NCI-H2107 treated with DMSO at 0.1 percent for 48 hours (cell line): ENCODE measurements around the gene LSM3.

Experiments used
- DNase-seq: peaks from one replicate; lab custom pipeline; 2025; ENCODE audit not compliant: unreplicated experiment; lab: John Stamatoyannopoulos, UW

LSM3 gene

DNA sequence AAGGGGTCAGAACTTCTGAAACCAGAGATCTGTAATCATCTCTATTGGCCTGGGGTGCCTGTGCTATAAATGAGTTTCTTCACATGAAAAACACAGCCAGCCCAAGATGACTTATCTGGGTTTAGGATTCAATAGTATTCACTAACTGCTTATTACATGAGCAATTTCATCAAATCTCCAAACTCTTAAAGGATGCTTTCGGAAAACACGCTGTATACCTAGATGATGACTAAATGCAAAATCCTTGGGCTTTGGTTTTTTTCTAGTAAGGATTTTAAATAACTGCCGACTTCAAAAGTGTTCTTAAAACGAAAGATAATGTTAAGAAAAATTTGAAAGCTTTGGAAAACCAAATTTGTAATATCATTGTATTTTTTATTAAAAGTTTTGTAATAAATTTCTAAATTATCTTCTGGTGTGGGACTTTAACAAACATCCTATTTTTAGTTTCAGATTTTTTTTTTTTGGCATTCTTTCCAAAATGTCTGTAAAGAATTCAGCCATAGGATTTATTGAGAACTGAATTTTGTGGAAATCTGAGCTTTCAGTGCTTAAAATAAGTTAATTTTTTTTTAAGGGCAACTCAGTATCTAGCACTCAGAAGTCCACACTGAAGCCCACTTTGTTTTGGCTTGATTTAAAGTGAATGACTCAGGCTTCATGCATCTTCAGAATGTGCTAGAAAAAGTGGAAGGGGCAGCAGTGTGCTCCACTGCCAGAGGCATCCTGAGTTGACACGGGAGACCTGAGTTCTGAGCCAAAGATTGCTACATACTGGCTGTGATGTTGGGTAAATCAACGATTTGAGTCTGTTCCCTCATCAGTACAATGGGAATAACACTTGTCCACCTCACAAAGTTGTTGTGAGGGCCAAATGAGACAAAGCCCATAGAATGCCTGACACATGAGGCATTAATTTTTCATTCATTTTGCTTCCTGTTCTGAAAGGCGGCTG is 35.1 kb upstream of the LSM3 start:
- DNase-seq: peak; percentile 1

DNA sequence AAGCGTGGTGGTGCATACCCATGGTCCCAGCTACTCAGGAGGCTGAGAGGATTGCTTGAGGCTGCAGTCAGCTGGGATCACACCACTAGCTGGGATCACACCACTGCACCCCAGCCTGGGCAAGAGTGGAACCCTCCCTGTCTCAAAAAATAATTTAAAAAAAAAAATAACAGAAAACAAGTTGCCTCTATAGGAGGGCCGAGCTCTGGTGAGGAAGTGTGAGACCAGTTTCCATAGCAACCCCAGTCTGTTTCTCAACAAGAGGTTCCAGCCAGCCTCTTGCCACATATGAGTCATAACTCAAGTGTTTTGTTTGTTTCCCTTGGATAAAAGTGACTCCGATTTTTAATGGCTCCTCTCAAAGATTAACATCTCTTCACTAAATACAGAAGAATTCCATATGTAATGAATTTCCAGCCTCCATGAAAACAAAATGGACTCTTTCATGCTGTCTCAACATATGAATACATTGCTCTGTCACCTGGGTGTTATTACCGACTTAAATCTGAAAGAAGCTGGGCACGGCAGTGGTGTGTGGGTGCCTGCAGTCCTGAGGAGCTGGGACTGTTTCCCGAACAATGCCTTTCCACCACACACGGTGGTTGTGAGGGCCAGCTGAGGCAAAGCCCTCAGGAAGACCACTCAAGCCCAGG is 34.1 kb upstream of the LSM3 start:
- DNase-seq: peak; percentile 86

DNA sequence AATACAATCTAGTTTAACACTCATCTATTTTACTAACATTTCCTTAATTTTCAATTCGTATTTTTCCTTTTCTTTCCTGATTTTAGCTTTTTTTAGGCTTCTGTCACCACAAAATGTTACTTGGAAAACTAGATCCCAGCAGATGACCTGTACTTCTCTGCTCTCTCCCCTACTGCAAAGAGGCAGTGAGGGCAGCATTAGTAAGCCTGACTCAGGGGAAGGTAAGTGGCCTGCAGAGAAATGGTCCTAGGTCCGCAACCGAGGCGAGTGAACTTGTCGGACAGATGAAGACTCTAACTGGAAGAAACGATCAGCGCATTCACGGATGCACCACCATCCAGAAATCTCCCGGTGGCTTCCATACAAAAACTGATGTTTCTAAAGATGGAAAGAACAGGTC is 33.4 kb upstream of the LSM3 start:
- peak; percentile 3 for DNase-seq

DNA sequence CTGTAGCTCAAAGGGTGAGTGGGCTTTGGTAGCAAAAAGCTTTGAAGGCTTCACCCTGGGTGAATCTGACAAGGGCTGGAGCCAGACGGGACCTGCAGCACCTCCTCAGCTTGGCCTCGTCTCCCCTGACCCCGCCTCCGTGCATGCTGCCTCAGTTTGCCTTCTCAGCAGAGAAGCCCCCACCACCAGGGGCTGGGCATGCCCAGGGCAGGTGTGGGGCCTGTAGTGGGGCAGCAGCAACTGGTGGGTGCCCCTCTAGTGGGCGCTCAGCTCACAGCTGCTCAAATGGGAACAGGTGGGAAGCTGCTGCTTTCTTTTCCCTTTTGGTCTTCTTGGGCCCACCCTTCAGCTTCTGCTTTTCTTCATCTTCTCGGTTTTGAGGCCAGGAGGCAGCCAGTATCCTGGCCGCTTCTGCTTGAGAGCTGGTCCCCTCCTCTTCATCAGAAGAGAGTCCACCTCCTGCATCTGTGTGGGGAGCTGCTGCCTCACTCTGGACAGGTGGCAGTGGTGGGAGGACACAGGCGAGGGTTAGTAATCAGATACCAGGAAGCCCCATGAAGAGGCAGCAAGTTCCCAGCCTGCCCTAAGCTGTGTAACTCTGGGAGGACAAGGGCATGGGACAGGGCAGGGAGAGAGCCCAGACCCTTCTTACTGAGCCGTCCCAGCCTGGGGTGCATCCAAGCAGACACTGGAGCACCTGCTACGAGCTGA is 32.8 kb upstream of the LSM3 start:
- no peak for DNase-seq

DNA sequence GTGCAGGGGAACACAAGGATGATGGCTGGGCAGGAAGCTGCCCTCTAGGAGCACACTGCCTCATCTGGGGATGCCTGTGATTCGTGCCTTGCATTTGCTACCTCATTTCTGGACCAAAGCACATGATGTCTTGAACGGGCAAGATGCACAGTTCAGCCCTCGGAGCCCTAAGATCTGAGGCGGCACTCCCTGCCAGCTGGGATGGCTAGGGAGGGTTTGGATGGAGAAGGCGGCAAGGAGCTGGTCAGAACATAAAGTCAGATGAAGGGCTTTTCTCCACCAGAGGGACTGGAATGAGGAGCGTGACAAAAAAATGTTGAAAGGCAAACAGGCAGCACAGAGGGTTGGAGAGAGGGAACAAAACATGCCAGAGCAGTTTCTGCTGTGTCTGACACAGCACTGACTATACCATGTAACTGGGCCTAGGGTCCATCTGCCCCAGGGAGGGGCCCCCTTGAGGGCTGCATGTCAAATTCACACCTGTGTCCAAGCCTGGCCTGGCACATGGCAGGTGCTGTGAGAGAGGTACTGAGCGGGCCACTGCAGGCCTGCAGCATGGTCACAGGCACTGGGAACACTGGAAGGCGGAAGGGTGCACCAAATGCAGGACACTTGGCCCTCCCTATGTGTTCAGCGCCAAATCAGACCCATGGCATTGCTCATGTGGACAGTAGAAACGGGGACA is 32.1 kb upstream of the LSM3 start:
- DNase-seq: no peak

DNA sequence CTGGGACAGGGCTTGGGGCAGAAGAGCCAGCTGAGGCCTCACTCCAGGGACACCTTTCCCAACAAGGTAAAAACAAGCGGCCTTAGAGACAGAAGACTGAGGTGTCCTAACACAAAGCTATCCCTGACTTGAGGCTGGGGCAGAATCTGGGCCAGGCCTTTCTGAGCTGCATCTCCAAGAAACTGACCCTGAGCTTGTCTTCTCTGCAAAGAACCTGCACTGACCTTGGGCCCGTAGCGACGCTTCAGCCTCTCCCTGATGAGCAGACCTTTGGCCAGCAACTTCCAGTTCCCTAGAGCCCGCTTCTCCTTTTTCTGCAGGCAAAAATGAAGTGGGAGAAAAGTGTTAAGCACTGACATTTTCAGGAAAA is 31.6 kb upstream of the LSM3 start:
- no peak for DNase-seq

DNA sequence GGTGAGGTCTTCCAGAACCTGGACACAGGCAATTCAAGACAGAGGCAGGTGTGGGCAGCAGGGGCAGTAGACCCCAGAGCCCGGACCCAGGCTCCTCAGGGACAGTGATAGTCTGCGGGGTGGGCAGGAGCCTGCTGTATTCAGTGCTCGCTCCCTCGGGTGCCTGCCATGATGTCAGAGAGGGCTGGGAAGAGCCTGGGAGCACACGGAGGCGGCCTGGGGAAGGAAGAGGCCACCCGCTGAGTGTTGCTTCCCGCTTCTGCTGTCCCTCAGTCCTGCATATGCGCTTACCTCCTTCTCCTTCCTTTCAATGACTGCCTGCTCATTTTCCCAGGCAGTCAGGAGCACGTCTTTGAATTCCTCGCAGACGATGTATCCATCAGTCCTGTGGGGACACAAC is 31.0 kb upstream of the LSM3 start:
- DNase-seq: no peak

DNA sequence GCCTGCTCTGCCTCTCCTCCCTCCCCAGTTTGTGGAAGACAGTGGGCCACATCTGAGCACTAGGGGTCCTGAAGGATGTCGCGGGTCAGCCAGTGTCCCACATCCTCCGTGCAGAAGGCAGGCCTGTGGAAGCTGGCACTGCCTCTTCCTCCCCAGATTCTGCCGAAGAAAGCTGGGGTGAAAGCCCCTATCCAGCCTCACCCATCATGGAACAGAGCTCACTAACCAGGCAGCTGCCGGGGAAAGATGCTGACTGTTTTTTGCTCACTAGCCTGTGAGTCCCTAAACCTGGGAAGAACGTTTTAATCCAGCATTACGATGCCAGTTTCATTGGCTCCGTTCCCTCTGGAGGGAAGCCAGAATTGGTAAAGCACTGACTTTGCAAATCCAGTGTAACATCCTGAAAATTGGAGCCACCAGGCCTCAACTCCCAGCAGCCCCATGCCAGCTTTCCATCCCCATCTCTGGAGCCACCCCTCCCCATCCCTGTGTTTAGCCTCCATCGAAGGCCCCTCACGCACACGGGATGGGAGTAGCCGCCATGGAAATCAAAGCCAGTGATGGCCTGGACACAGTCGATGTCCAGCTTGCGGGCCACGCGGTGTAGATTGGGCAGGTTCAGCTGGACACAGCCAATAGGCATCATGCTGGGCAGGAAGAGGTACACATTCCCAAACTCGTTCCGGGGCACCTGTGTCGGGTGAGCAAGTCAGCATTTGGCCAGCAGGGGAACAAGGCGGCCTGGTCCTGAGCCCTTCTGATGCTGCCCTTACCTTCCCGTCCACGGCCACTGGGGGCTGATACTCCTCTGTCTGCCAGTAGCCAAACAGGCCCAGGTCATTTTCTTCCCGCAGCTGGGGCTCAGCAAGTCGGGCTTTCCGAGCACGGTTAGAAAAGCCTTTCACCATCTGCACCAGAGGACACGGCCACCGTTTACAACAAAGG is 30.3 kb upstream of the LSM3 start:
- no peak for DNase-seq

DNA sequence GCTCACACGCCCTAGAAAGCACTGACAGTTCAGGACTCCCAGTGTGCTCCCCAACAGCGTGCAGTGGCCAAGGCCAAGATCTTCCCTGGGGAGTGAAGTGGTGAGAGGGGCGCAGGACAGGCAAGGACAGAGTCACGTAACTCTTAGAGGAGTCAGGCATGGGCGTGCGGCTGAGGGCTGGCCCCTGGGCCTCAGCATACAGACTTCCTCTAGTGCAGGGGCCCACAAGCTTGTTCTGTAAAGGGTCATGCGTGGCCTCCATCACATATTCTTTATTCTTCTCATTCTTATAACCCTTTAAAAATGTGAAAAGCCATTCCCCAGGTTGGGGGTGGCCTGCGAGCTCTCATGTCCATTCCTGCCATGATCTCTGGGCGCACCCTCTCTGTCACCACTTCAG is 28.5 kb upstream of the LSM3 start:
- no peak for DNase-seq

DNA sequence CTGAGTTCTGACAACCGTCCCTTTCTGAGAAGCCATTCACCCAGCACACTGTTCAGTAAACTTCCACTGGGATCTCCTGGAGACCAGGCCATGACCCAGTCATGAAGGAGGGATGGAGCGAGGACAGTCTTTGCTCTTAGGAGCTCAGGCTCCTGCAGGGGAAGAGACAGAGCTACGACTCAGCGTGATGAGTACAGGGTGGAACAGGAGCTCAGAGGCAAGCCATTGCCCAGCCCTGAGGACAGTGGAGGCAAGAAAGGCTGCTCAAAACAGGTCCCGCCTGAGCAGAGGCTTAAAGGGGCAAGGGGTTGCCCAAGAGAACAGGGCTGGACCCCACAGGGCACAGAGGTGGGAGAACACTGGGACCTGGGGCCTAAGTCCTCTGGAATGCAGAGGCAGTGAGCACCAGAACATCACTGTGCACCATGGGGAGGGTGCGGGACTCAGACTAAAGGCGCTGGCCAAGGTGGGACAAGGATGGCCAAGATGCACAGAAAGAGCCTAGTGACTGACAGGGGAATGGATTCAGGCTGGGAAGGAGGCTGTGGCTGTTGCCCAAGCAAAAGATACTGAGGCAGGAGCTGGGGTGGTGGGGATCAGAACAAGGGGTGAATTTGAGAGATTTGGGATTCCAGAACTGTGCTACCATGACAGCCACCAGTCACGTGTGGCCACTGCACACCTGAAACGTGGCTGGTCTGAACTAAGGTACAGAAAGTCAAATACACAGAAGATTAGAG is 28.0 kb upstream of the LSM3 start:
- no peak for DNase-seq

DNA sequence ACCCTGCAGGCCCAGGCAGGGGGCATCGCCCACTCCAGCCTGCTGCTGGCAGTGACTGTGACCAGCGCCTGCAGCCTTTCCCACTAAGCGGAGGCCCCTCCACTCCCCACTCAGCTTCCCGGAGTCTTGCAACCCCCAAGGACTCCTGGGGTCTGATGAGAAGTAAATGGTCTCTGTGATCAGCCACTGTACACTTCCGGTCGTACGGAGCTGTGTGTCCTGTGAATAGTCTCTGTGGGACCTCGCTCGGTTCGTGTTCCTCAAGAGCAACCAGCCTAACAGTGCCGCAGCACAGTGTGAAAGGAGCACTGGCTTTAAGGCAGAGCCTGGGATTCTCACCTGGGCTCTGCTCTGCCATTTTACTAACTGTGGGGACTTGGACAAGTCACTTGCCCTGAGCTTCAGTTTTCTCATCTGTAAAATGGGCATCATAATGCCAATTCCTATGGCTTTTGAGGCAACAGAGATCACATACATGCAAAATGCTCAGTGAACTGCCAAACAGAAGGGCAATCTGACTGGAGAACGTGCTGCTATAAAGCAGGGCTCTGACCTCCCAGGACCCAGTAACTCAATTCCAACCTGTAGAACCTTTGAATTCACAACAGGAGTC is 27.0 kb upstream of the LSM3 start:
- DNase-seq: no peak

DNA sequence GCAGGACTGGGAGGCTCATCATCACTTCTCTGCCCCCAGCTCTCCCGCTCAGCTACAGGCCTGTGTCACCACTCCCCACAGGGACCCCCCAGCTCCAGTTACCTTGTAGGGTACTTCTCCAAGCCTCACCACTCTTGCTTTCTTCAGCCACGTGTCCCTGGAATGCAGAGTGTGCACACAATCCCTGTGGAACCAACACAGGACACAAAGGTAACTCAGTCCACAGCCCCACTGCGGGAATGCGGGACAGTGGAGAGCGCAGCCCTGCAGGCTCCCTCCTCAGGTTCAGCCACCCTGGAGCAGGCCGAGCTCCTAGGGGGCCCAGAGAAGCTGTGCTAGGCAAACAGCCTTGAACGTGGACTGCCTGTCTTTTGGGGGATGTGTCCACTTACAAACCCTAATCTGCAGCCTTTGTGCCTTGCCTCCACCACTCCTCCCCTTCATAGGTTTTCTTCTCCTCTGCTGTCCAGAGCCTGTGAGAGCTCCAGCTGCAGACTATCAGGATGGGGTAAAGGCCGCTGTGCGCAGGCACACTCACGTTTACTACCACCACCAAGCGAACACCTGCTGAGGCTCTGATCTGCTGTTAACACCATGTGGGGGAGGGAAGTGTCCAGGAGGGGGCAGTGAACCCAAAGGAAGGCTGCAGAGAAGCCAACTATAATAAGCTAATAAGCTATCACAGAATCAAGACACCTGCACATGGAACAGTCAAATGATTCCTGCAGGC is 26.2 kb upstream of the LSM3 start:
- no peak for DNase-seq

DNA sequence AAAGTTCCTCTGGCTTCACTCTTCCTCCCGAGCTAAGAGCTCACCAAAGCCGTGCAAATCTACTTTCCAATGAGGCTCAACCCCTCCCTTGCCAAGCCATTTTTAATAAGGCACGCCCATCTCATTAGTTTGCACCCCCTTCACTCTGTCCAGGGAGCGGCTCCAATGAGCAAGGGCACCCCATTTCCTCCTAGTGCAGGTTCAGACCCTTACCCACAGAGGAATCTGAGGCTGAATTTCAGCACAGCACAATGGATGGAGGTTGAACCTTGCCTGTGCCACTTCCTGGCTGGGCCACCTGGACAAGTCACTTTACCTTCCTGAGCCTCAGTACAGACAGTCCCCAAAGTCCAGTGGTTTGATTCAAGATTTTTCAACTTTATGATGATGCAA is 25.7 kb upstream of the LSM3 start:
- DNase-seq: no peak

DNA sequence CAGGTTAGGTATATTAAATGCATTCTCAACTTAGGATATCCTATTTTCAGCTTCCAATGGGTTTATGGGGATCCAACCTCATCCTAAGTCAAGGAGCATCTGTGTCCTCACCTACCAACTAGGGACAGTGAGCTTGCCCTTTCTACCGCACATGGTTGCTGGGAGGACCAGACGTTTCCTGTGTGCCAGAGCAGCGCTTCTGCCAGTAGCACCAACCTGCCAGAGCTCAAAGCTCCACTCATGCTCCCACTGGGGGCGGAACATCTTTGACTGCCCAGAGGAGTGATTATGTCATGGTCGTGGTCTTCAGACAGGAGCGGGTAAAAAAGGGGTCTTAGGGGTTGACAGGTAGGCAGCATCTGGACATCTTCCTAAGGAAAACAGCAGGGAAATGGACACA is 25.0 kb upstream of the LSM3 start:
- no peak for DNase-seq

DNA sequence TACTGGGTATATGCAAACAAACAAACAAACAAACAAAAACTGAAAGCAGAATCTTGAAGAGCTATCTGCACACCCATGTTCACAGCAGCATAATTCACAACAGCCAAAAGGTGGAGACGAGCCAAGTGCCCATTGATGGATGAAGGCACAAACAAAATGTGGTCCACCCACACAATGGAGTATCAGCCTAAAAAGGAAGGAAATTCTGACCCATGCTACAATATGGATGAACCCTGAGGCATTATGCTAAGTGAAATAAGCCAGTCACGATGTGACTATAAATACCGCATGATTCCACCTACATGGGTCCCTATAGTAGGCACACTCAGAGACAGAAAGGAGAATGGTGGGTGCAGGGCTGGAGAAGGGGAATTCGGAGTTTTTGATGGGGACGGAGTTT is 24.3 kb upstream of the LSM3 start:
- DNase-seq: no peak

DNA sequence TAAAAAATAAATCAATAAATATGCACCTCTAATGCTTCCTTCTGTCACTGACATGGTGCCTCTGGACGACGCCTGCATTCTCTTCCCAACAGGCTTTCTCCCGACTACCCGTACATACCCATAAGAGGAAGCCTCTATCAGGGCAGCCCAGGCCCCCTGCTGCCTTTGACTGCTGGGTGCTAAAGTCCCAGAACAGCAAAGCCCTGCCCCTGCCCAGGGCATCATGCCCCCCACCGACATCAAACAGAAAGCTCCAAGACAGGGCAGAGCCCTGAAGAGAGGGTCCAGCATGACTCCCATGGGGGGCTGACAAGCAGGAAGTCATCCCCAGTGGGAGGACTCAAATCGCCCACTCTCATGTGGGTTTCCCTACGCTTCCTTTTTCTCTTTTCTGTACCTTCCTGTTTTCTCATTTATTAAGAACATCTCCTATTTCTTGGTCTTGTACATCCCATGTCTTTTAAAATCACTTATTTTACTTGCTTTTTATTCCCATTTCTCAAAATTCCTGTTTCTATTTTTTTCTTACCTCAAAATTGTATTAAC is 23.6 kb upstream of the LSM3 start:
- DNase-seq: no peak

DNA sequence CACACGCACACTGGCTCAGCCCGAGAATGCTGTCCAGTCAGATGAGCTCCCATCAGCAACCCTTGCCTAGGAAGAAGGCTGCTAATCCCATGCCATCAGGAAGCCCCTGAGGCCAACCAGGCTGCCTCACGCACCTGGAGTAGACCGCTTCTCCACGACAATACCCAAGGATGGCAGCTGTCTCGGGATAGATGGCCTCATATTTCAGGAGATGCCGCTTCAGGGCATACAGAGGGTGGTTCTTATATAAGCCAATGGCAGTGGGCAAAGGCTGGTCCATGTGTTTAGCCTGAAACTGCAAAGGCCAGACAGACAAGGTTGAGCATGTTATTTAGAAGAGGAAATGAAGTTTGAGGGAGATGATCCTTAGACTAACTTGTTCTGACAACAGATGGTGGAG is 22.4 kb upstream of the LSM3 start:
- no peak for DNase-seq

DNA sequence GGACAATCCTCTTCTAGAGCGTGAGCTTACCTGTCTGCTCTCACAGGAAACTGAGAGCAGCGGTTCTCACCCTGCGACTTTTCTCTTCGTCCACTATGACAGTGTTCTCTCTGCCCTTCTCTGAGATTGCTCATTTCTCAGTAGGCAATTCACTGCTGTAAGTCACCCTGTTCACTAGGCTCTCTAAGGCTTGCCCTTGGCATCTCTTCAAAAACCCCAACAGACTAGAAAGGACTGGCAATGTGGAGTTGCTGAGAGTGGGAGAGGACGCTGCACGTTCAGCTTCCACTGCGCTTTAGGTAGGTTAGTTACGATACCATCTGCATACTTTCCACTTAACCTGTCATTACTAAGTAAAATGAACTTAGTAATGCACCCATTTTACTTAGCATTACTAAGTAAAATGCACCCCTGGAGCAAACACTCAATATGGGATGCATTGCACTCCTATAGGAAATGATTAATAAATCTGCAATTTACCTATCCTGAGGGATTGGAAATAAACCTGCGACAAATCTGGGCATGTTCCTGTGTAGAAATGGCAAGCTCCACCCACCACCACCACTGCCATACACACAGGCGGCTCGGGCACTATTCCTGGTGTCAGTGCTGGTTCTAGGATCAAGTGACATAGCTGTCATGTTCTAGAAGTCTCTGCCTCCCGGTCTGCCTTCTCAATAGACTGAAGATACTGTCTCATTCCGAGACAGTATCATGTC is 21.6 kb upstream of the LSM3 start:
- no peak for DNase-seq
